Measurements from ENCODE around the gene RHOBTB3. TPM values are rescaled to one million over a fixed set of nuclear protein-coding genes. Genes with fewer than 3 reads are reported as not detected.

RHOBTB3 gene
- total RNA-seq, 1 donor from 2014 or later: 55.9 TPM

- Mint-ChIP-seq H3K4me1 (ENCODE audit: low read depth) (peaks cover 15% of the 10 kb centered on the region), H3K9me3 (ENCODE audit: low read depth) (no peaks in the 10 kb centered on the region), H3K36me3 (ENCODE audit: insufficient read depth) (peaks cover 20% of the 10 kb centered on the region), H3K4me3 (ENCODE audit: low read depth) (no peak overlapping the region), H3K27me3 (no peaks in the 10 kb centered on the region), H3K27ac (no peak overlapping the region)
- no peak for DNase-seq (ENCODE audit: low spot score, unreplicated experiment)
- no peak for TF ChIP-seq CTCF (IDR thresholded peaks at IDR 0.05; ENCODE audit: unreplicated experiment)
Measured at GRCh38 chr5:95763941-95764340, 32.8 kb downstream of the RHOBTB3 start.

- H3K27ac Mint-ChIP-seq: no peak overlapping the region
- no peak for DNase-seq (ENCODE audit: low spot score, unreplicated experiment)
- no peaks in the 10 kb centered on the region for H3K27me3 Mint-ChIP-seq
- peaks cover 25% of the 10 kb centered on the region for H3K36me3 Mint-ChIP-seq (ENCODE audit: insufficient read depth)
- no peaks in the 10 kb centered on the region for H3K4me1 Mint-ChIP-seq (ENCODE audit: low read depth)
- no peak overlapping the region for H3K4me3 Mint-ChIP-seq (ENCODE audit: low read depth)
- no peak for TF ChIP-seq CTCF (IDR thresholded peaks at IDR 0.05; ENCODE audit: unreplicated experiment)
- no peaks in the 10 kb centered on the region for H3K9me3 Mint-ChIP-seq (ENCODE audit: low read depth)
Measured at GRCh38 chr5:95768731-95769130, 37.6 kb downstream of the RHOBTB3 start.

GRCh38 chr5:95770830-95771708 is 39.9 kb downstream of the RHOBTB3 start:
- Mint-ChIP-seq H3K4me1 (ENCODE audit: low read depth) (no peaks in the 10 kb centered on the region), H3K27ac (no peak overlapping the region), H3K4me3 (ENCODE audit: low read depth) (no peak overlapping the region), H3K27me3 (no peaks in the 10 kb centered on the region), H3K9me3 (ENCODE audit: low read depth) (no peaks in the 10 kb centered on the region), H3K36me3 (ENCODE audit: insufficient read depth) (peaks cover 16% of the 10 kb centered on the region)
- no peak for TF ChIP-seq CTCF (IDR thresholded peaks at IDR 0.05; ENCODE audit: unreplicated experiment)
- DNase-seq (ENCODE audit: low spot score, unreplicated experiment): no peak

GRCh38 chr5:95771892-95772291 is 40.8 kb downstream of the RHOBTB3 start:
- DNase-seq (ENCODE audit: low spot score, unreplicated experiment): no peak
- no peak for TF ChIP-seq CTCF (IDR thresholded peaks at IDR 0.05; ENCODE audit: unreplicated experiment)
- no peak overlapping the region for H3K4me3 Mint-ChIP-seq (ENCODE audit: low read depth)
- no peaks in the 10 kb centered on the region for H3K27me3 Mint-ChIP-seq
- no peaks in the 10 kb centered on the region for H3K4me1 Mint-ChIP-seq (ENCODE audit: low read depth)
- no peak overlapping the region for H3K27ac Mint-ChIP-seq
- H3K9me3 Mint-ChIP-seq (ENCODE audit: low read depth): no peaks in the 10 kb centered on the region
- peaks cover 14% of the 10 kb centered on the region for H3K36me3 Mint-ChIP-seq (ENCODE audit: insufficient read depth)

GRCh38 chr5:95773335-95774059 is 42.4 kb downstream of the RHOBTB3 start:
- Mint-ChIP-seq H3K36me3 (ENCODE audit: insufficient read depth) (peaks cover 13% of the 10 kb centered on the region), H3K4me1 (ENCODE audit: low read depth) (no peaks in the 10 kb centered on the region), H3K27me3 (no peaks in the 10 kb centered on the region), H3K9me3 (ENCODE audit: low read depth) (no peaks in the 10 kb centered on the region), H3K4me3 (ENCODE audit: low read depth) (no peak overlapping the region), H3K27ac (no peak overlapping the region)
- TF ChIP-seq CTCF (IDR thresholded peaks at IDR 0.05; ENCODE audit: unreplicated experiment): no peak
- no peak for DNase-seq (ENCODE audit: low spot score, unreplicated experiment)
